ENCODE measurements around the gene PBX4. TPM values are rescaled to one million over a fixed set of nuclear protein-coding genes. Genes with fewer than 3 reads are reported as not detected.

PBX4 gene
- total RNA-seq, 1 donor from 2014 or later, result 1.1 TPM

DNA sequence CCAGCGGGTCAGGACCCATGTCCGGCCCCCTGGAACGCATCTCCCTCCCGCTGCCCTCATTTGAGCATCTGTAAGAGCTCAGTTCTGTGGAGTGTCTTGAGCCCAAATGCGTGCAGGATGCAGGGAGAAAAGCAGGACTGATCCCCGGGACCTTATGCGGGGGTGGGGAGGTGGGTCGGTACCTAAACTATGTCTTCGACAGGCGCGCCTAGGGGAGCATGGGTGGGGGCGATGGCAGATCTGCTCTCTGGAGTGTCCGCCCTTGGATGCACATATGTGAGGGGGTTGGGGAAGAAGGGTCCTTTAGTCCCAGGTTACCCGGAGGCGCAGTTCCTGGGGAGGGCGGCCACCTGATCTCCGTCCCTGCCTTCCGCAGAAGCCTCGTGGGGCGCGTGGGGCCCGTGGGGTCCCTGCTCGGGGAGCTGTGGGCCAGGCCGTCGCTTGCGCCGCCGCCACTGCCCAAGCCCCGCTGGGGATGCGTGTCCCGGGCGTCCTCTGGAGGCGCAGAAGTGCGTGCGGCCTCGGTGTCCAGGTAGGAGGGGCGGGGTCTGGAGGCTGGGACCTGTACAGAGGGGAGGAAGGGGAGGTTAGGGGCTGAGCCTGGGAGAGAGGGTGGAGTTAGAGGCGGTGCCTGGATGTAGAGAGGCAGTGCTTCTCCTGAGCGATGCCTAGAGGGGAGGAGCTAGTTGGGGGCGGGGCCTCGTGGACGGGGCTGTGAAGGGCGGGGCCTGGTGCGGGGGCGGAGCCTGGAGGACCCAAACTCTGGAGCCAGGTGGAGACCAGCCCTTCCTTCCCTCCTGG lies 77.6 kb downstream of the PBX4 start:
- no peak for DNase-seq (ENCODE audit: low read depth)

DNA sequence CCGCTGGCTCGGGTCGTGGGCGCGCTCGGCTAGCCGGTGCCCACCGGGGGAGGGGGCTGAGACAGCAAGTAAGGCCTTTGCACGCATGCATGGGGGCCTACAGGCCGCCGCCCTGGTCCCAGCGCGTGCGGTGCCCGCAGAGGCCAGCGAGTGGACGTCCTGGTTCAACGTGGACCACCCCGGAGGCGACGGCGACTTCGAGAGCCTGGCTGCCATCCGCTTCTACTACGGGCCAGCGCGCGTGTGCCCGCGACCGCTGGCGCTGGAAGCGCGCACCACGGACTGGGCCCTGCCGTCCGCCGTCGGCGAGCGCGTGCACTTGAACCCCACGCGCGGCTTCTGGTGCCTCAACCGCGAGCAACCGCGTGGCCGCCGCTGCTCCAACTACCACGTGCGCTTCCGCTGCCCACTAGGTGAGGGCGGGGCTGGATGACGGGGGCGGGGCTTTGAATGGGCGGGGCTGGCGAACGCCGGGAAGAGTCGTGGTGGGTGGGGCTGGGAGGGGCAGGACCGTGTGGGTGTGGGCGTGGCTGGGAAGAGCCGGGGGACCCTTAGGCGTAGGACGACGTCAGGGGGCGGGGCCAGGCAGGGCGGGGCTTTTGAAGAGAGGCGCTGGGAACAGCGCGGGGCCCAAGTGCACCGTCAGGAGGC lies 78.3 kb downstream of the PBX4 start:
- no peak for DNase-seq (ENCODE audit: low read depth)

DNA sequence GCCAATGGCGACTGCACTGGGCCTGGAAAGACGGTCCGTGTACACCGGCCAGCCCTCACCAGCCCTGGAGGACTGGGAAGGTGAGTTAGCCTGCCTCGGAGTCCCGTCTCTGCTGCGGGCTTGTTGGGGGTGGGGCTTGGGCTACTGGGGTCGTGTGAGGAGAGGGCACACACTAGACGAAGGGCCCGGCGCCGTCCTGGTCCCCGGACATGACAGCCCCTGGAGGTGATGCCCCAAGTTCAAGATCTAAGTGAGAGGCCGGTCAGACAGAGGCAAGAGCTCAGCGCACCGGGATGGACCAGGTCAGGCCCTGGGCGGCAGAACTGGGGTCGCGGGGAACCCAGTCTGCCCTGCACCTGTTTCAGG lies 78.8 kb downstream of the PBX4 start:
- no peak for DNase-seq (ENCODE audit: low read depth)

DNA sequence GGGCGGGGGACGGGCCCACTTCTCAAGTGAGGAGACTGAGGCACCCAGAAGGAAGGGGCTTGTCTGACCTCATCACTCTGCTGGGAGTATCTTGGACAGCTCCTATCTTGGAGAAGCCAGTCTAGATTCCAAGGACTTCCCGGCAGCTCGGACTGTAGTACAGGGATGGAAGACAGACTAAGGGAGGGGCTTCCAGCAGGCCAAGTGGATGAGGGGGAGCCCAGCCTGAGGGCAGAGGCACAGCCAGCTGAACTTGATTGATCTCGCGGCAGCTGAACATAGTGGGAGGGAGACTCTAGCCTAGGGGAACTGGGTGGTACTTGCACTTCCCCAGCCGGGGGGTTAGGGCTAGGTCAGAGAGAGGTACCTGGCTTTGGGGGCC lies 79.7 kb downstream of the PBX4 start:
- DNase-seq (ENCODE audit: low read depth), result no peak

DNA sequence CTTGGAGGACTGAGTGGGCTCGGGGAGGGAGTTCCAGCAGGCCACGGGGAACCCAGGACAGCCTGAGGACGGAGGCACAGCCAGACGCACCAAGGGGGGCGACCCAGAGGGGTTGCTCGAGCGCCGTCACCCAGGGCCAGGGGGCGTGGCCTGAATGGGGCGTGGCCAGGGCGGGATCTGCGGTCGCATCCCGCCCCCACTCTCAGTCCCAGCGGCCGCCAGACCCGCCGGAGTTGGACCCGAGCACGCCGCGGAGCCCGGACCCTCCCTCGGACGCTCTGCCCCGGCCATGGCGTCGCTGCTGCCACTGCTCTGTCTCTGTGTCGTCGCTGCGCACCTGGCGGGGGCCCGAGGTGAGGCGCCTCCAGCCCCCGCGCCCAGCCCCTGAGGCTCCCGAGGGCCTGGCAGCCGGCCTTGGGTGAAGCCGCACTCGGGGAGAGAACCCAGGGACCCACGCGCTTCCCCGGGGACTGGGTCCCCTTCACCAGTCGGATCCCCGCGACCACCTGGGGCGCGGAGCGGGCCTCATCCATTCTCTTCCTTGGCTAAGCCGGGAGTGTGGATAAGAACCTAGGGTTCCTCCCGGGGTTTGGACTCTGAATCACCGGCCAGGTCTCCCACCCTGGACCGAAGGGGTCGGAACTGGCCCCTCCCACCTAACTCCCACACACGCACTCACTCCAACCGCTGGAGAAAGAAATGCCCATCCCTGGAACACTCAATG lies 80.3 kb downstream of the PBX4 start, which contains the start of gene CILP2:
Gene CILP2, plus strand, starts transcription at position 205 of the 724 bp plus-strand sequence. Its CDS starts 85 bp downstream, at position 290.
- DNase-seq (ENCODE audit: low read depth), result no peak

DNA sequence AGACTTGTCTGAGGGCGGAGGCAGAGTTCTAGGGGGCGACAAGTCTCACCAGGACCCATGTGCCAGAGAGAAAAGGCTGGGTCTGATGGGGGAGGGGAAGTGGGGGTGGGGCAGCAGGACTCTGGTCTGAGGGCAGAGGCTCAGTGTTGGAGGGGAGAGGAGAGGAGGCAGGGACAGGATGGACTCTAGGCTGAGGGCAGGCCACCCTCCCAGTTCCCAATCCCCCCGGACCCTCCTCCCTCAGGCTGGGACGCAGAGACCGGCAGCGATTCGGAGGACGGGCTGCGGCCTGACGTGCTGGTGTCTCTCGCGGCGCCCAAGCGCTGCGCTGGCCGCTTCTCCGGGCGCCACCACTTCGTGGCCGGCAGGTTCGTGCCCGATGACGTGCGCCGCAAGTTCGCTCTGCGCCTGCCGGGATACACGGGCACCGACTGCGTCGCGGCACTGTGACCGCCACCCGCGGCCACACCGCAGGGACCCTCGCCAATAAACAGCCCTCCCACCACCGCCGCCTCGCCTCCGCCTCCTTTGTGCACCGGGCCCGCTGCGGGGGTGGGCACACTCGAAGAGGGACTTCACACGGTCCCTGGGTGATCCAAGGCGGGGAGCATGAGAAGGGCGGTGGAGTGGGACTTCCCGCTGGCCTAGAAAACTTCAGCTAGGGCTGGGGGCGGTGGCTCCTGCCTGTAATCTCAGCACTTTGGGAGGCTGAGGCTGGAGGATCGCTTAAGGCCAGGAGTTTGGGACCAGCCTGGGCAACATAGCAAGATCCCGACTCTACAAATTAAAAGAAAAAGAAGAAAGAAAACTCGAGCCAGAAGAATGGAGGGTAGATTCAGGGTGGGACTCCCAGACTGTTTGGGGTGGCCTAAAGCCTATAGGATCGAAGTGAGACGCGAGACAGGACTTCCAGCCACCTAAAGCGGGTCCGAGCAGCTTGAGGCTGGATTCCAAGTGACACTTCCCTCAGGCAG lies 81.1 kb downstream of the PBX4 start:
- DNase-seq (ENCODE audit: low read depth), result no peak

DNA sequence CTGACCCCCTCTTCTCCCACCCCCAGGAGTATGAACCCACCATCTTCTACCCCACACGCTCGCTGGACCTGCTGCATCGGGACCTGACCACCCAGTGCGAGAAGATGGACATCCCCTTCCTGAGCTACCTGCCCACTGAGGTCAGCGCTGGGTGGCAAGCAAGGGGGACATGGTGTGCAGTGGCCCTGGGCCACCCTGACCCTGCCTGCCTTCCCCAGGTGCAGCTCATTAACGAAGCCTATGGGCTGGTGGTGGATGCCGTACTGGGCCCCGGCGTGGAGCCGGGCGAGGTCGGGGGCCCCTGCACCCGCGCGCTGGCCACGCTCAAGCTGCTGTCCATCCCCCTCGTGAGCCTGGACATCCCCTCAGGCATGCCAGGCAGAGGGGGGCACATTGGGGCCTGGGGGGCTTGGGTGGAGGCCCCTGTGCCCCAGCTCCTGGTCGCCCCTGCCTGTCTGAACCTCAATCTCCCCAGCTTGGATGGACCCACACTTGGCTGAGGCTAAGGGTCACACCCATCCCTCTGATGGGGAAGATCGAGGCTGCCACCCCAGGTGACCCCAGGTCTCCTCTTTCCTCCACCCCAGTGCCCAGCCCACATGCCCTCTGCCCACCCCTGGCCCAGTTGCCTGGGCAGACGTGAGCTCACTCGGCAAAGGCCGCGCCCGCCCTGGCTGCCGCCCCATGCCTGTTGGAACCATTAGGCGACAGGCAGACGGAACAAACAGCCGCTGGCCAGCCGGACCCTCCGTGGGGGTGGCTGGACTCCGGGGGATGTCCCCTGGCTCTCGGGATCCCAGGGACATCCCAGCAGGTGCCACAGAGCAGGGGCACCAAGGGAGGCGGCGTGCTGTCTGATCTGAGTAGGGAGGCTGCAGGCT lies 82.9 kb downstream of the PBX4 start:
- DNase-seq (ENCODE audit: low read depth), result no peak

DNA sequence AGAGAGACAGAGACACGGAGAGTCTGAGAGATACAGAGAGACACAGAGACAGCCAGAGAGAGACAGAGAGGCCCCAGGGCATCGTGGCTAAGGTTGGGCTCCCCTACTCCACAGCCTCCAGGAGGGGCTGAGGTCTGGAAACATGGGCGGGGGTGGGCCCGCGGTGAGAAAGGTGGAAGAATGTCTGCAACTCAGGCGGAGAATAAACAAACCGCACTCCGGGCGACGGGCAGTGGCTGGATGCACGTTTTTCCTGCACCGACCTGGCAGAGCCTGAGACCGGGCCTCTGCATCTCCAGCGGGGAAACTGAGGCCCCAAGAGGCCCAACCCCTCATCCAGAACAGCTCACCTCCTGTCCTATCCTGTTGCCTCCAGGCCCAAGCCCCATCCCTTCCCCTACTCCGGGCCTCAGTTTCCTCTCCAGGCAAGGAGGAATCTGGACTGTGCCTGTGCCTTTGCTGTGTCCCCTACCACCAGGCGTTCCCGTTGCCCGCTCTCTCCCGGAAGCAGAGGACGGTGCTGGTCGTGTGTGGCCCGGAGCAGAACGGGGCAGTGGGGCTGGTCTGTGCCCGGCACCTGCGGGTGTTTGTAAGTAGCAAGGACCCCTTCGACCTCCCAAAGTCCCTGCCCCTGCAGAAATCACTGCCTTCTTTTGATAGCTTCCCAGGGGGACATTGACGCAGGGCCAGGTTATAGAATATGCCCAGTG lies 83.8 kb downstream of the PBX4 start:
- no peak for DNase-seq (ENCODE audit: low read depth)

DNA sequence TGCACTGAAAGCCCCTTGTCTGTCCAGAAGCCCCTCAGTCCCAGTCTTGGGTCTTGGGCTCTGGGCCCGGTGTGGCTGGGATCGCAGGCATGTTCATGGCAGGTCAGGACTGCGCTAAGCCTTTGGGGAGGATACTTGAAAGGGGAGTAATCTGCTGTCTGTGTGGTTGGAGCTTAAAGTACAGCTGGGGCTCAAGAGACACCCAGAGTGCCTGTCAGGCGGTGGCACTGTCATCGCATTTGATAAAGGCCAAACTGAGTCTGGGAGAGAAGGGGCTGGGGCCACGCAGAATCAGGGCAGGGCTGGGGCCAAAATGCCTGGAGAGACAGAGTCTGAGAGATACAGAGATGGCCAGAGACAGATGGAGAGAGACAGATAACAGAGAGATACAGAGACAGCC lies 84.6 kb downstream of the PBX4 start:
- no peak for DNase-seq (ENCODE audit: low read depth)

DNA sequence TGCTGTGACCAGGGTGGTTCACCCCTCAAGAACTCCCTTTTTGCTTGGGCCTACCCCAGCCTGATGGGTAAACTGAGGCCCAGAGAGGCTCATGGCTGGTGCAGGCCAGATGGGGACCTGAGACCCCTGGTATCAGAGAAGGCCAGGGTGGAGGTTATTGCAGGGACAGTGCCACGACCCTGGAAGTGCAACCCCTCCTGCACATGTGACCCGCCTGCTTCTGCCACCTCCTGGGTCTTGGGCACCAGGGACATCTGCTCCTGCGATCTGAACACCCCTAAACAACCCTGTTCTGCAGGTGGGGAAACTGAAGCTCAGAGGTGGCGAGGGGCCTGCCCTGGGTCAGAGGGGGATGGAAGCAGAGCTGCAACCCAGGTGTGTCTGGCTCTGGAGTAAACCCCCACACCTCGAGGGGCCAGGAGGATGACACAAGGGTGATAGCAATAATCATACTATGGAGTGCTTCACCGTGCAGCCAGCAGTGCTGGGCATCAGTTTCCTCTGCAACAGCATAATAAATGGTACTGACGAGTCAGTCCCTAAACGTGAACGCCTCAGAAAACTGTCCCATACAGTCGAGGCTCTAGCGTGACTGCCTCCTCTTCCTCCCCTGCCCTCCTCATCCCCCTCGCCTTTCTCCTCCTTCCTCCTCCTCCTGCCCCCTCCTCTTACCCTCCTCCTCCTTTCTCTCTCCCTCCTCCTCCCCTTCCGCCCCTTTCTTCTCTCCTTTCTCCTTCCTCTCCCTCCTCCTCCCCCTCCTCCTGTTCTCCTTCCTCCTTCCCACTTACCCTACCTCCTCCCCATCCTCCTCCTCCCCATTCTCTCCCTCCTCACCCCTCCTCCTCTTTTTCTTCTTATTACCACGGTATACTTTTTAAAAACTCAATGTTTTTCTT lies 85.4 kb downstream of the PBX4 start:
- DNase-seq (ENCODE audit: low read depth), result no peak

DNA sequence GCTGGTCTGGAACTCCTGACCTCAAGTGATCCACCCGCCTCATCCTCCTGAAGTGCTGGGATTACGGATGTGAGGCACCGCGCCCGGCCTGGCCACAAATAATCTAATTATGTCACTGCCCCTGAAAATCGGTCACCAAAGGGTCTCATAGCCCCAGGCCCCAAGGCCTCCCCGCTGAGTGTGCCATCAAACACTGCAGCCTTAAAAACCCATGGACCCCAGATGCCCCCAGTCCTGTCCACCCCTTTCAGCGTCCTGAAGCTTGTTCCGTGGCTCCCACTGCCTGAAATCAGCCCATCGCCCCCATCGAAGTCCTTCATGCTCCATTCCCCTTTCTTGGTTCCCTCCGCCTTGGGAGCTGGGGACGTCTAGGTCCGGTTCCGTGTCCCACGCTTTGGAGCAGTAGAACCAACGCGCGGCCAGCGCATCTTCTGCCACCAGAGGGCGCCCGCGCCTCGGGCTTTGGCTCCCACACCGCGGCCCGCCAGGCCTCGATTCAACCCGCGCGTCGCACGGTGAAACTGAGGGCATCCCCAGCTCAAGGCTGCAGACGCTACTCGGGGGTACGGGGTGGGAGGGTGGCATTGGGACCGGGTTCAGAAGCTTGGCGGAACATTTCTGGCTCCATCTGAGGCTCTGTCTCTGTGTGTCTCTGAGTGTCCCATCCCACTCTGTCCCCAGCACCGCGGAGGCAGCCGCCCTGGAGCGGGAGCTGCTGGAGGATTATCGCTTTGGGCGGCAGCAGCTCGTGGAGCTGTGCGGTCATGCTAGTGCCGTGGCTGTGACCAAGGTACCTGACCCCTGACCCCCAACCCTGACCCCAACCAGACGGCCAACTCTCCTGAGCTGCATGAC lies 86.3 kb downstream of the PBX4 start:
- peak; percentile 70 for DNase-seq (ENCODE audit: low read depth)

DNA sequence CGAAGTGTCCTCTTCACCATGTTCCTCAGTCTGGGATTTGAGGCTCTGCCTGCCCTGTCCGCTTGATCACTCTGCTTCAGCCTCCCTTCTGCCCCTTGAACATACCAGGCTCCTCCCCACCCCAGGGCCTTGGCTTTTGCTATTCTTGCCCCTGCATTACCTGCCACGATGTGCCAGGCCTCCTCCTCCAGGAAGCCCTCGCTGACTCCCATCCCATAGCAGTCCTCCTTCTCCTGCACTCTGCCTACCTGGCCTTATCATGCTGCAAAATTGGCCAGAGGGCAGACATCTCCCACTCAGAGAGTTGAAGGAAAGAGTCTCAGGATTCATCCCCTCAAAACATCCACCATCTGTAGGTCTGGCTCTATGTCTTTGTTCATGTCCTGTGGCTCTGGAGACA lies 87.6 kb downstream of the PBX4 start:
- DNase-seq (ENCODE audit: low read depth), result no peak

DNA sequence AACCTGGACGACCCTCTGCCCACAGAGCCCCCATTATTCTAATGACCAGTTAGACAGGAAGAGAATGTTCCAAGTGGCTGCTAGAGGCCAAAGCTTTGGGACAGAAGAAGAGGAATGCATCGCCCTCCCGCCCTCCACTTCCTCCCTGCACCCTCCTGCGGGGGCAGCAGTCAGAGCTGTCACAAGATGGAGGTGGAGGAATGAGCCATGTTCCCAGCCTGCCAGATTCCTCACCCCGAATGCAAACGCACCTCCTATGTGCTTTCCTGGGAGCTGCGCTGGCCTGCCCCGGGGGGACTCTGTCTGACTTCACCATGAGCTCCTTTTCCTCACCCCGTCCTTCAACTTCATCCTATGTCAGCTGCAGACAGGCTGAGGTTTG lies 88.1 kb downstream of the PBX4 start:
- DNase-seq (ENCODE audit: low read depth), result no peak

DNA sequence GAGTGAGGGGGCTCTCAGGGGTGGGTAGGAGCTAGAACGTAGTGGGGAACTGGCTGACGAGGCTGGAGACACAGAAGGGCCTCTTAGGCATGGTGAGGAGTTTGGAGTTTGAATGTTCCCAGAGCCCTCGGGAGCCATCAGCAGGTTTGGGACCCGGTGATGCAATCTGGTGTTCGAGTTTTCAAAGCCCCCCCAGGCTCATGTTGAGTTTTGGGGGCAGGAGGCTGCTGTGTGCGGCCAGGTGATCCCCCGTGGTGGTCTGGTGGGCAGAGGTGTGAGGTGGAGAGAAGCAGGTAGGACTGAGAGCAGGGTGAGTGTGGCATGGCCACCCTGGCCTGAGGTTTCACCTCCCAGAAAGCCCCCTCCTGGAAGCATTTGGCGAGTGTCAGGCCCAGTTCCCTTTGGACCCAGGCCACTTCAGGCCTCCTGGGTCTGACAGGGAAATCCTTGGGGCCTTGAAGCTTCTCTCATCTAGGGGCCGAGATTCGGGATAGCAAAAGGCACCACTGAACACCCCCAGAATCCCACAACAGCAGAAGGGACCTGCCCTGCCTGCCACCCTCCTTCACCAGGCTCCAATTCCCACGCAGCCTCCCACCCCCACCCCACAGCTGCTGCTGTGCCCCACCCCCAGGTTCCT lies 88.6 kb downstream of the PBX4 start:
- DNase-seq (ENCODE audit: low read depth), result no peak

DNA sequence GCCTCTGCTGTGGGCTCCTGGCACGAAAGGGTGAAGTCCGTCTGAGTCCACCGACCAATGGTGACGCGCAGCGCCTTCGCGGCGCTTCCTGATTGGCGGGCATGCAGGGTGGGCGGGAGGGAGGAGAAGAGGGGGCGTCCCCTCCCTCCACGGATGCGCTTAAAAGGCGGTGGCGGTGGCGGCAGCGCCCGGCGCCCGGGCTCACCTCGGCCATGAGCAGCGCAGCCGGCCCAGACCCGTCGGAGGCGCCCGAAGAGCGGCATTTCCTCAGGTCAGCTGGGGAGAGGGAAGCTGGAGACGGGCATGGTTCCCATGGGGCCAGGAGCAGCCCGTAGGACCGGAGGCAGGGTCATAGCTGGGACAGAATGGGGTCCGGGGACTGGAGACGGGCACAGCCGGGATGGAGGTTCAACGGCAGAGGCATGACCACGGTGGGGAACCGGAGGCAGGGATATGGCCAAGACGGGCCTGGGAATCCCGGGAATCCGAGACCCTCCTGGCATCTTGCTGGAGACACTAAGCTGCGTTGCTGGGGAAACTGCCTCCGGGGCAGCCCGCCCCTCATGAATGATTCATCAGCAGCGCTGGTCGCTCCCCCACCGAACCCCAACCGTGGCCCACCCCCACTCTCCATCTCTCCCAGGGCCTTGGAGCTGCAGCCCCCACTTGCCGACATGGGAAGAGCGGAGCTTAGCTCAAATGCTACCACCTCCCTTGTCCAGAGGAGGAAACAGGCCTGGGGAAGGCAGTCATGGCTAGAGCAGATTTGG lies 89.6 kb downstream of the PBX4 start, which contains the start of gene YJEFN3:
Gene YJEFN3, plus strand, starts transcription at position 191 of the 770 bp plus-strand sequence. Its CDS starts 22 bp downstream, at position 213.
- no peak for DNase-seq (ENCODE audit: low read depth)
